HG03565 (cell line): ENCODE data around the gene CLEC14A.

ENCODE experiments used
- ATAC-seq: cut with Tn5 transposase; IDR thresholded peaks from one replicate; pipeline ENCODE4 v1.9.1; 2021; ENCODE audit warnings: mild to moderate bottlenecking, moderate library complexity; ENCODE audit not compliant: unreplicated experiment

Gene CLEC14A

DNA sequence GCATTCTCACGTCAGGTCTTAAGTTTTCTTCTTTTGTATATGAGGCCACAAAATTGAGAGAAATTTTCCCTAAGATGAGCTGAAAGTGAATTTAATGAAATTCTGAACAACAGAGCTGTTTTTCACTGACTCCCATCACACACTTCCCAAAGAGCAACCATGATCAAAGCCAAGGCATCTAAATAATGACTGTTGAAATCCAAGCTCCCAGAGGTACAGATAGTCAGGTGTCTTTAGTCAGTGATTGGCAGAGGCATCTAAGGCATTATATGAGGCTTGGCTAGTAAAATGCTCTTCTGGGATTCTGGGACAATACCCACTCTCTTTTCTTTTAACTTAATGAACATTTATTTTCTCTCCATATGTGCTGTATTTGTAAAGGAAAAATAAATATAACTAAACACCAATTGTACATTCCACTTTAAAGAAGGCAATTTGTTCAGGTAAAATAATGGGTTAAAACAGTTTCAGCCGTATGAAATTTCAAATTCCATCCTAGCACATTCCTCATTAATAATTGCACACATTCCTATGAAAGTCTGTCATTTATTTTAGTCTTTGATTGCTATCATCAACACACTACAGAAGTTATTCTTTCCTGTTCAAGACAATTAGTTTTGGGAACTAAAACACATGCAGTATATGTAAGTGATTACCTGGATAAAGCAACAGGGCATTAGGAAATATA lies 49.1 kb downstream of the CLEC14A start:
- ATAC-seq: no peak

DNA sequence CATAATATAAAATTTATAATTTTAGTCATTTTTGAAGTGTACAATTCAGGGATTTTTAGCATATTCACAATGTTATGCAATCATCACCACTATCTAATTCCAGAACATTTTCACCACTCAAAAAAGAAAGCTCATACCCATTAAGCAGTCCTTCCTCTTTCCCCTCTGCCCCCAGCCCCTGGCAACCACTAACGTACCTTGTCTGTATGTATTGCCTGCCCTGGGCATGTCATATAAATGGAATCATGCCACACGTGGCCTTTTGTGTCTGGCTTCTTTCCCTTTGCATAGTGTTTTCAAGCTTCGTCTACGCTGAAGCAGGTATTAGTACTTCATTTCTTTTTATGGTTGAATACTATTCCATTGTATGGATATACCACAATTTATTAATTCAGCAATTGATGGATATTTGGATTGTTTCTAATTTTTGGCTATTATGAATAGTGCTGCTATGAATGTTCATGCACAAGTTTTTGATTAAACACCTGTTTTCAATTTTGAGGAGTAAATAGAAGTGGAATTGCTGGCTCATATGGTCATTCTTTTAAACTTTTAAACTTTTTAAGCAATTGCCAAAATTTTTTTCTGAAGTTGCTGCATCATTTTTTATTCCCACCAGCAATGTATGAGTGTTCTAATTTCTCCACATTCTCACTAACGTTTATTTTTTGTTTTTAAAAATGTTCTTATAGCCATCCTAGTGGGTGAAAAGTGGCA lies 49.8 kb downstream of the CLEC14A start:
- no peak for ATAC-seq

DNA sequence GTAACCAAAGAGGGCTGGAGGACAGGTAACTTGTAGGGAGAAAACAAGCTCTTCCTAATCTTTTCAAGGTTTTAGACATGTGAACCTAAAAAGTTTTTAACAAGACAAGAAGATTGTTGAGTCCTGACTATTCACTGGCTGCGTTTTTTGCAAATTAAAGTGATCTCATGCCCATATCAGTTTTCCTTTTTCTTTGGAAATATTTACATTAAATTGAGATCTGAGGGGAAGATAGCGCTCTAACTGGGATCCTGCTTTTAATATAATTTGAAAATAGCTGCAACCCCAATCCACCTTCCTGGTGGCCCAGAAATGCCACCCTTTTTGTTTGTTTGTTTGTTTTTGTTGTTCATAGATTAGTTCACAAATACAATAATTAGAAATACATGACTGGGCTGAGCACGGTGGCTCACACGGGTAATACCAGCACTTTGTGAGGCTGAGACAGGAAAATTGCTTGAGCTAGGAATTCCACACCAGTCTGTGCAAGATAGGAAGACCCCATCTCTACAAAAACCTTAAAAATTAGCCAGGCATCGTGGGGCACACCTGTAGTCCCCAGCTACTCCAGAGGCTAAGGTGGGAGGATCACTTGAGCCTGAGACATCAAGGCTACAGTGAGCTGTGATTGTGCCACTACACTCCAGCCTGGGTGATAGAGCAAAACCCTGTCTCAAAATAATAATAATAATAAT lies 50.6 kb downstream of the CLEC14A start:
- ATAC-seq: no peak

DNA sequence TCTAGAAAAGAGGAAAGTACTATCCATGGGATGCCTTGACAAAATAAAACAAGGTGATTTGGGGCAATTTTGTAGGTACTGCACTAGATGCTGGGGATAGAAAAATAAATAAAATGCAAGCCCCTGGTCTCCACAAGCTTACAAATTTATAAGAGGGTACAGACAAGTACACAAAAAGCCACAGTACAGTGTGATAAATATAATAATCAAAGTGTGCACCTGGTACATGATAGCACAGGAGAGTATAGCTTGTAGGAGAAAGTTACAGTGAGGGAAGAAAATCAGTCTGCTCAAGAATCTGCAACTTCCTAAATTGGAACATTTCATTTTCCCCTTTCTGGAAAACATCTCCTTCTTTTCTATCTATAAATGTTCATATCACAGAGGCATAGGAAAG lies 51.2 kb downstream of the CLEC14A start:
- ATAC-seq: no peak
